Mesendoderm (in vitro differentiated cells): ENCODE measurements around the gene XCR1. TPM values are rescaled to one million over a fixed set of nuclear protein-coding genes. Genes with fewer than 3 reads are reported as not detected.

ENCODE experiments used
- DNase-seq: peaks from one replicate; pipeline ENCODE4 v3.0.0; 2013
- H2AK5ac ChIP-seq: 2 replicates; pipeline ENCODE4 v1.6.1; 2013; ENCODE audit warnings: low read length, inconsistent platforms
- H2BK120ac ChIP-seq: 2 replicates; pipeline ENCODE4 v1.6.1; 2013; ENCODE audit warnings: low read depth, mild to moderate bottlenecking, low read length, moderate library complexity, mixed read lengths
- H2BK15ac ChIP-seq: replicated peaks from 2 replicates; pipeline ENCODE4 v1.6.1; 2013; ENCODE audit warnings: low read depth, mild to moderate bottlenecking, moderate library complexity
- H2BK5ac ChIP-seq: 2 replicates; pipeline ENCODE4 v1.6.1; 2013; ENCODE audit warnings: low read length, inconsistent platforms
- H3K18ac ChIP-seq: 2 replicates; pipeline ENCODE4 v1.6.1; 2013; ENCODE audit warnings: mild to moderate bottlenecking, low read length, mixed read lengths
- H3K23ac ChIP-seq: one replicate; pipeline ENCODE4 v1.6.1; 2013; ENCODE audit warnings: low read length
- H3K27ac ChIP-seq: 2 replicates; pipeline ENCODE4 v1.5.1; 2013; ENCODE audit warnings: low read depth, mild to moderate bottlenecking, inconsistent platforms, low read length, moderate library complexity
- H3K27me3 ChIP-seq: 2 replicates; pipeline ENCODE4 v1.6.1; 2013; ENCODE audit warnings: low read length, control low read depth, mild to moderate bottlenecking, inconsistent platforms; ENCODE audit not compliant: insufficient read depth, poor library complexity
- H3K36me3 ChIP-seq: 2 replicates; pipeline ENCODE4 v1.6.1; 2013; ENCODE audit warnings: low read length, inconsistent platforms; ENCODE audit not compliant: control insufficient read depth, insufficient read depth
- H3K4ac ChIP-seq: one replicate; pipeline ENCODE4 v1.6.1; 2013; ENCODE audit warnings: low read depth, mild to moderate bottlenecking, low read length, moderate library complexity
- H3K4me1 ChIP-seq: 2 replicates; pipeline ENCODE4 v1.6.1; 2013; ENCODE audit warnings: low read depth, low read length, inconsistent platforms; ENCODE audit not compliant: control insufficient read depth
- H3K4me2 ChIP-seq: 2 replicates; pipeline ENCODE4 v1.6.1; 2013; ENCODE audit warnings: low read length
- H3K4me3 ChIP-seq: 2 replicates; pipeline ENCODE4 v1.5.1; 2013; ENCODE audit warnings: mild to moderate bottlenecking, low read length
- H3K56ac ChIP-seq: one replicate; pipeline ENCODE4 v1.6.1; 2013; ENCODE audit warnings: low read length
- H3K79me1 ChIP-seq: 2 replicates; pipeline ENCODE4 v1.6.1; 2013; ENCODE audit warnings: low read length, inconsistent platforms
- H3K79me2 ChIP-seq: 2 replicates; pipeline ENCODE4 v1.6.1; 2013; ENCODE audit warnings: mild to moderate bottlenecking, low read length; ENCODE audit not compliant: control insufficient read depth, insufficient read depth
- H3K9ac ChIP-seq: 2 replicates; pipeline ENCODE4 v1.6.1; 2013; ENCODE audit warnings: low read length, inconsistent platforms
- H4K5ac ChIP-seq: one replicate; pipeline ENCODE4 v1.6.1; 2013; ENCODE audit warnings: low read length
- H4K8ac ChIP-seq: one replicate; pipeline ENCODE4 v1.6.1; 2013; ENCODE audit warnings: low read depth, mild to moderate bottlenecking, control low read depth, low read length, moderate library complexity
- whole genome bisulfite sequencing: extraction: QIAGEN DNeasy Blood & Tissue Kit; methylation state at CpG from one replicate; pipeline ENCODE4 v1.1.7; 2013; ENCODE audit warnings: low lambda C conversion rate, missing lambda C conversion rate; ENCODE audit not compliant: insufficient coverage; ENCODE audit errors: extremely low coverage; 5-methylcytosine and 5-hydroxymethylcytosine counted together
- polyA plus RNA-seq, 2 experiments: library from polyadenylated mRNA; stranded (reverse); fragments of 200-250 nt; gene quantifications; one replicate each; pipeline ENCODE4 v1.2.3, GENCODE V29; 2013

XCR1 gene, protein sequence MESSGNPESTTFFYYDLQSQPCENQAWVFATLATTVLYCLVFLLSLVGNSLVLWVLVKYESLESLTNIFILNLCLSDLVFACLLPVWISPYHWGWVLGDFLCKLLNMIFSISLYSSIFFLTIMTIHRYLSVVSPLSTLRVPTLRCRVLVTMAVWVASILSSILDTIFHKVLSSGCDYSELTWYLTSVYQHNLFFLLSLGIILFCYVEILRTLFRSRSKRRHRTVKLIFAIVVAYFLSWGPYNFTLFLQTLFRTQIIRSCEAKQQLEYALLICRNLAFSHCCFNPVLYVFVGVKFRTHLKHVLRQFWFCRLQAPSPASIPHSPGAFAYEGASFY
- 0.03 TPM for polyA plus RNA-seq (2013, experiment 1 of 2)
- 0.01 TPM for polyA plus RNA-seq (2013, experiment 2 of 2)

DNA sequence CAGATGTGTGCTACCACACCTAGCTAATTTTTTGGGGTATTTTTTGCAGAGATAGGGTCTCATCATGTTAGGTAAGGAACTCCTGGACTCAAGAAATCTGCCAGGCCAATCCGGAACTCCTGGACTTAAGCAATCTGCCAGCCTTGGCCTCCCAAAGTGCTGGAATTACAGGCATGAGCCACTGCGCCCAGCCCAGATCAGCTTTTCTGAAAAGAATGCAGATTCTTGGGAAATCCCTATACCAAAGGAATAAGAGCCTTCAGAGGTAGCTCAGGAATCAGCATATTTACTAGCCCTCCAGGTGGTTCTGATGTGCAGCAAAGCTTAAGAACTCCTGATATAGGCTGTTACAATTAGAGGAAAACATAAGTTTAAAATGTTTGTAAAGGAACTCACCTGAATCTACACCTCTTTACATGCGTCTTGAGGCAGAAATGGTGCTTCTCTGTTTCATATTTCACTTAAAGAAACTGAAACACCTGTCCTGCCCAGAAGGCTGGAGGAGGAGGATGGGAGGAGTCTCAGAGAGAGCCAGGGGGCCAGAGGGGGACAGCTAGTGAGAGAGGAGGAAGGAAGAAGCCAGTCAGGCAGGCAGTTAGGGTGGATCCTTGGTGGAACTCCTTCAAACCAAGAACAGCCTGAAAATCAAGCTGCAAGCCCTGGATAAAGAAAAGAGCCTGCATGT is at the start of gene XCR1:
XCR1 (minus strand) TSS at position 463 of the 685 bp plus-strand sequence. CDS start 5,536 bp downstream, outside the sequence.
- H4K5ac ChIP-seq: no peak within 1 kb of the TSS
- no peak within 1 kb of the TSS for H3K4me2 ChIP-seq

GRCh38 chr3:46076606-46077005 is 49.3 kb upstream of the XCR1 start:
- Histone ChIP-seq H3K27me3 (no peaks in the 10 kb centered on the region), H3K36me3 (no peaks in the 10 kb centered on the region), H3K18ac (no peak overlapping the region), H4K8ac (no peak overlapping the region), H2BK15ac (no peak overlapping the region), H3K23ac (no peak overlapping the region), H3K4me3 (no peak overlapping the region), H2BK120ac (no peak overlapping the region), H3K4ac (no peak overlapping the region), H2AK5ac (no peak overlapping the region), H4K5ac (no peak overlapping the region), H3K79me2 (no peaks in the 10 kb centered on the region), H3K79me1 (no peaks in the 10 kb centered on the region), H3K4me1 (no peaks in the 10 kb centered on the region), H2BK5ac (no peak overlapping the region), H3K9ac (no peak overlapping the region), H3K4me2 (no peak overlapping the region), H3K27ac (no peak overlapping the region), H3K56ac (no peak overlapping the region)
- no peak for DNase-seq

More for the DNA sequence above, at the start of gene XCR1:
- Histone ChIP-seq H4K8ac (no peak within 1 kb of the TSS), H3K4me3 (no peak within 1 kb of the TSS), H2BK15ac (no peak within 1 kb of the TSS), H2BK5ac (no peak within 1 kb of the TSS), H2BK120ac (no peak within 1 kb of the TSS), H3K9ac (no peak within 1 kb of the TSS), H3K36me3 (no peaks in the 10 kb centered on the region), H3K23ac (no peak within 1 kb of the TSS), H2AK5ac (no peak within 1 kb of the TSS), H3K27me3 (no peaks in the 10 kb centered on the region), H3K4me1 (no peaks in the 10 kb centered on the region), H3K79me2 (no peaks in the 10 kb centered on the region), H3K27ac (no peak within 1 kb of the TSS), H3K56ac (no peak within 1 kb of the TSS), H3K18ac (no peak within 1 kb of the TSS), H3K79me1 (no peaks in the 10 kb centered on the region), H3K4ac (no peak within 1 kb of the TSS)
- DNase-seq: no peak
- WGBS: no CpG with 5 or more reads among the region's 3 CpGs

- Histone ChIP-seq H3K4me3 (no peak overlapping the region), H3K36me3 (no peaks in the 10 kb centered on the region), H3K27me3 (no peaks in the 10 kb centered on the region), H2BK5ac (no peak overlapping the region), H2BK120ac (no peak overlapping the region), H2BK15ac (no peak overlapping the region), H4K8ac (no peak overlapping the region), H3K4me1 (no peaks in the 10 kb centered on the region), H4K5ac (no peak overlapping the region), H3K9ac (no peak overlapping the region), H3K79me1 (no peaks in the 10 kb centered on the region), H3K79me2 (no peaks in the 10 kb centered on the region), H3K23ac (no peak overlapping the region), H3K27ac (no peak overlapping the region), H3K4ac (no peak overlapping the region), H3K4me2 (no peak overlapping the region), H3K56ac (no peak overlapping the region), H2AK5ac (no peak overlapping the region), H3K18ac (no peak overlapping the region)
- WGBS: no CpG with 5 or more reads among the region's 1 CpG
- DNase-seq: no peak
These were observed 48.5 kb upstream of the XCR1 start for GRCh38 chr3:46075816-46076215.

- Histone ChIP-seq H4K5ac (no peak overlapping the region), H2AK5ac (no peak overlapping the region), H3K4ac (no peak overlapping the region), H2BK15ac (no peak overlapping the region), H4K8ac (no peak overlapping the region), H3K4me2 (no peak overlapping the region), H3K36me3 (no peaks in the 10 kb centered on the region), H2BK5ac (no peak overlapping the region), H2BK120ac (no peak overlapping the region), H3K56ac (no peak overlapping the region), H3K27me3 (no peaks in the 10 kb centered on the region), H3K18ac (no peak overlapping the region), H3K4me1 (no peaks in the 10 kb centered on the region), H3K27ac (no peak overlapping the region), H3K79me1 (no peaks in the 10 kb centered on the region), H3K4me3 (no peak overlapping the region), H3K79me2 (no peaks in the 10 kb centered on the region), H3K9ac (no peak overlapping the region), H3K23ac (no peak overlapping the region)
- WGBS: no CpG with 5 or more reads among the region's 2 CpGs
- DNase-seq: no peak
These were observed 44.1 kb upstream of the XCR1 start for GRCh38 chr3:46071222-46071858.

- H4K5ac ChIP-seq: no peak overlapping the region
- no peaks in the 10 kb centered on the region for H3K79me1 ChIP-seq
- H3K36me3 ChIP-seq: no peaks in the 10 kb centered on the region
- H3K4me1 ChIP-seq: no peaks in the 10 kb centered on the region
- no peaks in the 10 kb centered on the region for H3K27me3 ChIP-seq
- no peak overlapping the region for H3K4me3 ChIP-seq
- H3K4me2 ChIP-seq: no peak overlapping the region
- no peak overlapping the region for H2BK5ac ChIP-seq
- H3K79me2 ChIP-seq: no peaks in the 10 kb centered on the region
- no peak overlapping the region for H3K23ac ChIP-seq
- WGBS: no CpG with 5 or more reads among the region's 1 CpG
- no peak overlapping the region for H2BK15ac ChIP-seq
- no peak overlapping the region for H3K4ac ChIP-seq
- H3K9ac ChIP-seq: no peak overlapping the region
- no peak overlapping the region for H3K27ac ChIP-seq
- H3K18ac ChIP-seq: no peak overlapping the region
- DNase-seq: no peak
- H2AK5ac ChIP-seq: no peak overlapping the region
- no peak overlapping the region for H4K8ac ChIP-seq
- no peak overlapping the region for H3K56ac ChIP-seq
- no peak overlapping the region for H2BK120ac ChIP-seq
These were observed 43.4 kb upstream of the XCR1 start for GRCh38 chr3:46070595-46071093.
